Adrenal gland (tissue), 5 donors: ENCODE data around the gene ADAMTSL1.

Experiments
- CTCF ChIP-seq, 6 experiments: fragments of 450-650 bp in 4 of 6; fragments of 200-600 bp in 2 of 6; sonication (generic) in 1 of 6; IDR thresholded peaks; 1 replicate in 5 of 6; 2 replicates in 1 of 6; pipeline versions ENCODE4 v1.5.1 to v1.8.0; 2016 to 2021; ENCODE audit warnings: antibody characterized with exemption in 6 of 6, mild to moderate bottlenecking in 2 of 6, moderate library complexity in 1 of 6
- POLR2A ChIP-seq, 2 donors: fragments of 450-650 bp; IDR thresholded peaks; one replicate each; pipeline ENCODE4 v1.6.1; 2017; ENCODE audit warnings: antibody characterized with exemption in 2 of 2, mild to moderate bottlenecking in 2 of 2, moderate library complexity in 1 of 2
- donor health status: DM: no; HTN: no; CAD: no.

GRCh38 chr9:18849890-18850677 lies 376.1 kb downstream of the ADAMTSL1 start:
- TF ChIP-seq CTCF (IDR thresholded peaks at IDR 0.05) (no peak), POLR2A (IDR thresholded peaks at IDR 0.05) (no peak)
